GM12872 (cell line): Measurements from ENCODE around the gene ATXN7L1.

Experiments
- TF ChIP-seq, protein P1 (sequence below): IDR thresholded peaks from 3 replicates; pipeline ENCODE4 v1.5.1; 2011; ENCODE audit warnings: low read depth, mild to moderate bottlenecking, low read length, moderate library complexity; ENCODE audit not compliant: insufficient read depth

Gene ATXN7L1

DNA sequence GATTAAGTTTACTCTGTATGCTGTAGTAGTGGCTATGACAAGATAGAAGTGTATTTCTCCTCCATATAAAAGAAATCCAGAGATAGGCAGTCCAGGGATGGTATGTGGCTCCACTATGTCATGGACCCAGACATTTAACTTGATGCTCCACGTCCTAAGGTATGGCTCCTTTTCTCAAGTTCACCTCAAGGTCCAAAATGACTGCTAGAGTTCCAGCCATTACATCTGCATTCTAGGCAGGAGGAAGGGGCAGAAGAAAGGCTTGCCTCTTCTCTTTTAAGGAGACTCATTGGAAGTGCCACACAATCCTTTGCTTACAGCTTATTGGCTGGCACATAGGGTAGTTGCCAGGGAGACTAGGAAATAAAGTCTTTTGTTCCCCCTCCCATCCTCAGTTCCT lies 27.7 kb upstream of the ATXN7L1 start:
- TF ChIP-seq, protein P1, sequence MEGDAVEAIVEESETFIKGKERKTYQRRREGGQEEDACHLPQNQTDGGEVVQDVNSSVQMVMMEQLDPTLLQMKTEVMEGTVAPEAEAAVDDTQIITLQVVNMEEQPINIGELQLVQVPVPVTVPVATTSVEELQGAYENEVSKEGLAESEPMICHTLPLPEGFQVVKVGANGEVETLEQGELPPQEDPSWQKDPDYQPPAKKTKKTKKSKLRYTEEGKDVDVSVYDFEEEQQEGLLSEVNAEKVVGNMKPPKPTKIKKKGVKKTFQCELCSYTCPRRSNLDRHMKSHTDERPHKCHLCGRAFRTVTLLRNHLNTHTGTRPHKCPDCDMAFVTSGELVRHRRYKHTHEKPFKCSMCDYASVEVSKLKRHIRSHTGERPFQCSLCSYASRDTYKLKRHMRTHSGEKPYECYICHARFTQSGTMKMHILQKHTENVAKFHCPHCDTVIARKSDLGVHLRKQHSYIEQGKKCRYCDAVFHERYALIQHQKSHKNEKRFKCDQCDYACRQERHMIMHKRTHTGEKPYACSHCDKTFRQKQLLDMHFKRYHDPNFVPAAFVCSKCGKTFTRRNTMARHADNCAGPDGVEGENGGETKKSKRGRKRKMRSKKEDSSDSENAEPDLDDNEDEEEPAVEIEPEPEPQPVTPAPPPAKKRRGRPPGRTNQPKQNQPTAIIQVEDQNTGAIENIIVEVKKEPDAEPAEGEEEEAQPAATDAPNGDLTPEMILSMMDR: no peak

DNA sequence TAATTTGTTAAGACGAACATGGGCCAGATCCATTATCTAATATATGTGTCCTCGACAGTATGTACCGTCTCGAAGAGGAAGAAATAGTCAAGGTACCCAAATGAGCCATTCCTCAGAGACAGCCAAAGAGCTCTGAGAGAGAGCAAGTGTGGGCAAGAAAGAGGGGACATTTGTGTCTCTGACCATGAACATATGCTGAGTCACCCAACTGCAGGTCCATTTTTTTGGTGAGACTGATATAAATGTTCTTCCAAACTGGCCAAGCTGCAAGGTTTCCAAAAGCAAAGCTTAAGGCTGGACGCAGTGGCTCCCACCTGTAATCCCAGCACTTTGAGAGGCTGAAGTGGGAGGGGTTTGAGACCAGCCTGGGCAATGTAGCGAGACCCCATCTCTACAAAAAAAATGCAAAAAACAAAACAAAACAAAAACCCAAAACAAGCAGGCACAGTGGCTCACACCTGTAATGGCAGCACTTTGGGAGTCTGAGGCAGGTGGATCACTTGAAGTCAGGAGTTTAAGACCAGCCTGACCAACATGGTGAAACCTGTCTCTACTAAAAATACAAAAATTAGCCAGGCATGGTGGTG lies 26.0 kb upstream of the ATXN7L1 start:
- TF ChIP-seq, protein P1: no peak

DNA sequence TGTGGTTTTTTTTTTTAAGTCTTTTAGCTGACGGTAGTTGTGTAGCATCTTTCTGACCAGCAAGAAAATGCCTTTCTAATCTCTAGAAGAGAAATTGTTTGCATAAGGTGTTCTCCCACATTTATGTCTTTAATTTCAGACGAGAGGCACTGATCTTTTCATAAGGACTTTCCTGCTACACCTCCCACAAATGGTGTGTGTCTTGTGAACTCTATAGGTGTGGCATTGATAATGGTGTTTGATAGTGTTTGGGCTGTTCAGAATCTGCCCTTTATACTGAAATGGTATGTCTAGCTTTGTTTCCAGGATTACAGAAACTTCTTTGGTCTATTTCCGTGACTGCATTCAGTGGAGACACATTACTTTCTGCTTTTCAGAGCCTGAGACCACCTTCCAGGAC lies 21.6 kb upstream of the ATXN7L1 start:
- TF ChIP-seq, protein P1: no peak

DNA sequence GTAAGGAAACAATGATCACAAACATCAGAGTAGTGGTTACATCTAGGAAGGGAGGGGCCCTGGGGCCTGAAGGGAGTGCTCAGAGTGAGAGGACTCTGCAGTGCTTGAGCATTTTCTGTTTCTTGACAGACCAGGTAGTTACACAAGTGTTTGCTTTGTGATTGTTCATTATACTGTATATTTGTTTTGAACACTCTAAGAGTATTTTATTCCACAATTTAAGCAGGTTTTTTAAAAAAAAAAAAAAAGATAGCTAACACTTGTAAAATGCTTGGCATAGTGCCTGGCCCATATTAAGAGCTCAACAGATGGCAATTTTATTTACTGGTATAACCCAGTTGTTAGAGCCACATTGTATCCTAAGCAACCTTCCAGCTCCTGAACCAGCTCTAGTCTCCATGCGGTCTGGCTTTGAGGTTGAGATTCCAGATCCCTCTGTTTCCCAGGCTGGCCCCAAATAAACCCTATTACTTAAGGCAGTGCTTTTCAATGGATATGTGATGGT lies 20.1 kb upstream of the ATXN7L1 start:
- TF ChIP-seq, protein P1: no peak

DNA sequence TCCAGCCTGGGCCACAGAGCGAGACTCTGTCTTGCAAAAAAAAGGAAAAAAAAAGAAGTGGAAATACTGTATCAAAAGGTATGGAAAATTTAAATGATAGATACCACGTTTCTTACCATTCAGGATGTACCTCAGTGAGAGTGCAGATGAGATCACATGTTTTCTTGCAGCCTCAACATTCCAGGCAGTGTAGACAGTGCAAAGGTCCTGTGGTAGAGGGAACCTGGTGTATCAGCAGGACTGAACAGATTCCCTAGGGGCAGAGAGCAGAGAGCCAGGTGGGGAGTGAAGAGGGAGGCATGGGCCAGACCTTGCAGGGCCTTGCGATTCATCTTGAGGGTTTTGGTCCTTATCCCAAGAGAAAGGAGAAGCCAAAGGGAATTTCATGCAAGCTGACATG lies 17.7 kb upstream of the ATXN7L1 start:
- TF ChIP-seq, protein P1: no peak

DNA sequence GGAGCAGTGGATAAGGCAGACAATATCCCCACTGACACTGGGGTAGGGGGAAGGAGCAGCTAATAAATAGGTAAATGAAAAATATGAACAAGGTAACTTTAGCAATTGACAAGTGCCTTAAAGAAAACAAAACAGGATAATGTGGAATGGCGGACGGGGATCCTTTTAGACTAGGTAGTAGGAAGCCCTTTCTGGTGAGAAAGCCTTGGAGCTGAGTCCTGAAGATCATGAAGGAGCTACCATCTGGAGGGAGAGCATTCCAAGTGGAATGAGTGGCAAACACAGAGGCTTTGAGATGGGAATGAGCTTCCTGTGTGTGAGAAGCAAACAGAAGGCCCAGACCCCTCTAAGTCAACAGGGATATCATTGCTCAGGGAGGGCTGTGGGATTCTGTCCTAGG lies 16.0 kb upstream of the ATXN7L1 start:
- TF ChIP-seq, protein P1: no peak

DNA sequence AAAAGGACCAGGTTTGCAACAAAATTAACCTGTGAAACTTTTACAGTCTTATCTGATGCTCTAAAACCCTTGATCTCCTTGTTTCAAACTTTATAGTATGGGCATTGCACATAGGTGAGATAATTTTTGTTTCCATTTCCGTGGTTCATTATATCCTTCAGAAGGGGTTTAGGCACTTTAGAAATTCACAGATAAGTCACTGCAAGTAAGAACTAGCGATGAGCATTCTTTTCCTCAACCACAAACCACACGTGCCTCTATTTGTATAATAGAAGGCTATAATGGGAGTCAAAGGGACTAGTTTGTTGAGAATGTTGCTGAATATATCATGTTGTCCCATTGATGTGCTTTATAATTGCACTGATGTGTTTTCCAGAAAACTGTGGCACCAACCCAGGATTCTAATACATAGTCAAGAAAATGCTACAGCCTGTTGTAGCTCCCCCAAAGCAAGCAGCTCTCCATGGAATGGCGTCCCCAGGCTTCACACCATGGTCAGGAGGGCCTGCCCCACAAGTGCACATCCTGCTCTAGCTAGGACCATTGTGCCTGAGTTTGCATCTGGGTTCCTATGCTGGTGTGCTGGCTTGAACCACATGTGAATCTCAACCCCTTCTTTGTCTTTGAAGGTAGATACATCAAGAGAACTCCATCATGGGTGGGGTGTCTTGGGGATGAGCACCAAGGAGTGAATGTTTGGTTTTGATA lies 14.0 kb upstream of the ATXN7L1 start:
- TF ChIP-seq, protein P1: no peak
